Measurements from ENCODE around the gene SUN1.
A peak's percentile ranks its signal among the peaks of the same experiment; 100 is the strongest.

DNA sequence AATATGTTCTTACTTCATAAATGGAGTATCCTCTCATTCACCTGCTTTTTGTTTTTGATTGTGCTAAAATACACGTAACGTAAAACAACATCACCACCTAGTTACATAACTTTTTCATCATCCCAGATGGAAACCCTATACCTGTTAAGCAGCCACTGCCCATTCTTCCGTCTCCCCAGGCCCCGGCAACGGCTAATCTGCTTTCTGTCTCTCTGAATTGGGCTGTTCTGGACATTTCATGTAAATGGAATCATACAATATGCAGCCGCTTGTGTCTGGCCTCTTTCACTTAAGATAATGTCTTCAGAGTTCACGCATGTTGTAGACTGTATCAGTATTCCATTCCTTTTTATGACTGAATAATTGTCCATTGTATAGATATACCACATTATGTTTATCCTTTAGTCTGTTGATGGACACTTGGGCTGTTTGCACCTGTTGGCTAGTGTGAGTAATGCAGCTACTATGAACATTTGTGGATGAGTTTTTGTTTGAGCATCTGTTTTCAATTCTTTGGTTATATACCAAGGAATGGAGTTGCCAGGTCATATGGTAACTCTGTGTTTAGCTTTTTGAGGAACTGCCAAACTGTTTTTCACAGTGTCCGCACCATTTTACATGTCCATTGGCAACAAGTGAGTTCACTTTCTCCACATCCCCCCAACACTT, 14.1 kb upstream of the SUN1 start:
- TF ChIP-seq, protein P1, sequence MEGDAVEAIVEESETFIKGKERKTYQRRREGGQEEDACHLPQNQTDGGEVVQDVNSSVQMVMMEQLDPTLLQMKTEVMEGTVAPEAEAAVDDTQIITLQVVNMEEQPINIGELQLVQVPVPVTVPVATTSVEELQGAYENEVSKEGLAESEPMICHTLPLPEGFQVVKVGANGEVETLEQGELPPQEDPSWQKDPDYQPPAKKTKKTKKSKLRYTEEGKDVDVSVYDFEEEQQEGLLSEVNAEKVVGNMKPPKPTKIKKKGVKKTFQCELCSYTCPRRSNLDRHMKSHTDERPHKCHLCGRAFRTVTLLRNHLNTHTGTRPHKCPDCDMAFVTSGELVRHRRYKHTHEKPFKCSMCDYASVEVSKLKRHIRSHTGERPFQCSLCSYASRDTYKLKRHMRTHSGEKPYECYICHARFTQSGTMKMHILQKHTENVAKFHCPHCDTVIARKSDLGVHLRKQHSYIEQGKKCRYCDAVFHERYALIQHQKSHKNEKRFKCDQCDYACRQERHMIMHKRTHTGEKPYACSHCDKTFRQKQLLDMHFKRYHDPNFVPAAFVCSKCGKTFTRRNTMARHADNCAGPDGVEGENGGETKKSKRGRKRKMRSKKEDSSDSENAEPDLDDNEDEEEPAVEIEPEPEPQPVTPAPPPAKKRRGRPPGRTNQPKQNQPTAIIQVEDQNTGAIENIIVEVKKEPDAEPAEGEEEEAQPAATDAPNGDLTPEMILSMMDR (conservative IDR thresholded peaks at IDR 0.05 in 1 of 2, IDR thresholded peaks at IDR 0.05 in 1 of 2; ENCODE audit: low read depth in 1 of 2, low read length in 2 of 2), result peak in 1 of 2 donors; percentile 31
- no peak for TF ChIP-seq EZH2 (IDR thresholded peaks at IDR 0.05; ENCODE audit: low read length, missing control alignments)

All from fibroblast of lung (primary cell).